Measurements from ENCODE around the gene SSX4. TPM values are rescaled to one million over a fixed set of nuclear protein-coding genes. Genes with fewer than 3 reads are reported as not detected.

The SSX4 gene
- total RNA-seq, 1 experiment from 2014 or later: 0.07 TPM

Other genes starting within 250 kb of the SSX4 start
- gene SSX5, start 186.7 kb upstream of the SSX4 start, total RNA-seq (2014; rRNA removed; shearing (Covaris generic)): not detected in 2 replicates
- 0.14 and 0.18 TPM in 2 replicates for gene SSX1, start 128.1 kb upstream of the SSX4 start, total RNA-seq (2014; rRNA removed; shearing (Covaris generic))
- gene SSX3, start 26.8 kb upstream of the SSX4 start, total RNA-seq (2014; rRNA removed; shearing (Covaris generic)): not detected in 2 replicates
- gene SSX4B, start 28.4 kb downstream of the SSX4 start, total RNA-seq (2014; rRNA removed; shearing (Covaris generic)): 0.26 TPM in 1 of 2 replicates, not detected in the other
- 44.0 and 65.0 TPM in 2 replicates for gene SLC38A5, start 86.7 kb downstream of the SSX4 start, total RNA-seq (2014; rRNA removed; shearing (Covaris generic))
- gene FTSJ1, start 92.7 kb downstream of the SSX4 start, total RNA-seq (2014; rRNA removed; shearing (Covaris generic)): 72.2 and 85.5 TPM in 2 replicates
- 22.8 and 23.8 TPM in 2 replicates for gene PORCN, start 125.5 kb downstream of the SSX4 start, total RNA-seq (2014; rRNA removed; shearing (Covaris generic))
- gene EBP, start 138.3 kb downstream of the SSX4 start, total RNA-seq (2014; rRNA removed; shearing (Covaris generic)): 158 and 159 TPM in 2 replicates
- 4.0 and 6.5 TPM in 2 replicates for gene TBC1D25, start 156.2 kb downstream of the SSX4 start, total RNA-seq (2014; rRNA removed; shearing (Covaris generic))
- gene RBM3, start 190.9 kb downstream of the SSX4 start, total RNA-seq (2014; rRNA removed; shearing (Covaris generic)): 112 and 116 TPM in 2 replicates
- 24.3 and 55.1 TPM in 2 replicates for gene WDR13, start 214.0 kb downstream of the SSX4 start, total RNA-seq (2014; rRNA removed; shearing (Covaris generic))

All from H7 (cell line).